HepG2 (cell line): ENCODE results near the gene FAF1. TPM values are rescaled to one million over a fixed set of nuclear protein-coding genes. Genes with fewer than 3 reads are reported as not detected.

ENCODE experiments used
- FOXA1 ChIP-seq, 2 experiments: fragments of 450-650 bp in 1 of 2; sonication (generic) in 1 of 2; formaldehyde crosslinking in 1 of 2; IDR thresholded peaks; 2 replicates each; pipeline versions ENCODE4 v1.4.0 to v1.6.1; 2016 to 2020; ENCODE audit warnings: missing genetic modification reagents in 1 of 2
- HINFP ChIP-seq: sonication (generic); formaldehyde crosslinking; IDR thresholded peaks from 2 replicates; pipeline ENCODE4 v1.4.0; 2020; ENCODE audit warnings: low read depth, mild to moderate bottlenecking, missing genetic modification reagents
- PRDM4 ChIP-seq: sonication (generic); formaldehyde crosslinking; IDR thresholded peaks from 2 replicates; pipeline ENCODE4 v1.9.0; 2021; ENCODE audit warnings: missing genetic modification reagents, borderline replicate concordance
- TP53 ChIP-seq: sonication (generic); formaldehyde crosslinking; conservative IDR thresholded peaks from 2 replicates; pipeline ENCODE4 v1.4.0; 2020; ENCODE audit warnings: missing genetic modification reagents
- ZNF407 ChIP-seq: sonication (generic); formaldehyde crosslinking; IDR thresholded peaks from one replicate; pipeline ENCODE4 v1.5.1; 2020; ENCODE audit warnings: mild to moderate bottlenecking, missing genetic modification reagents; ENCODE audit errors: not compliant biosample characterization
- polyA plus RNA-seq, 8 experiments: library from polyadenylated mRNA; depleted of rRNA in 3 of 8; stranded (reverse) in 7 of 8; unstranded in 1 of 8; fragments of >200 nt; fragmentation: Illumina TruSeq in 4 of 8; extraction: Trizol in 4 of 8; gene quantifications; 2 replicates each; pipeline versions ENCODE4 v1.2.1 to v1.2.3, GENCODE V29; 2011 to 2016; ENCODE audit warnings: low read depth in 4 of 8, missing spikeins in 1 of 8, mixed read lengths in 1 of 8; ENCODE audit not compliant: insufficient read depth in 1 of 8
- total RNA-seq, 5 experiments: library from RNA; depleted of rRNA; stranded (reverse); fragments of >200 nt; fragmentation: Illumina TruSeq; extraction: Trizol; gene quantifications; 2 replicates each; pipeline ENCODE4 v1.2.3, GENCODE V29; 2016; ENCODE audit warnings: low read depth in 1 of 5

FAF1 gene
- total and polyA plus RNA-seq, 2 of the 13 experiments (the other 11 are each of a cell fraction or from before 2014, with no cell fraction given) = 19.4 to 63.3 TPM

GRCh38 chr1:50651476-50652263 lies 308.4 kb downstream of the FAF1 start (continued):
- TF ChIP-seq ZNF407 (no peak), PRDM4 (no peak), TP53 (no peak), HINFP (CRISPR knock-in tag) (no peak), FOXA1 (IDR thresholded peaks at IDR 0.05) (no peak), FOXA1 (CRISPR knock-in tag; IDR thresholded peaks at IDR 0.05) (no peak)
- TF ChIP-seq, all 625 proteins: peak for 0
